Bone marrow (tissue), 2 donors: ENCODE measurements around the gene WTIP.
"Not testable (repeated sequence)": the region's sequence is repeated elsewhere in the genome, so short reads cannot be mapped to it uniquely, and the experiment has no call there.

Experiments
- DNase-seq, 2 donors: peaks; one replicate each; lab custom pipeline; 2025; lab: John Stamatoyannopoulos, UW

WTIP gene

GRCh38 chr19:34480971-34481841, at the start of gene WTIP:
Gene WTIP (plus strand): TSS chr19:34481758. CDS start chr19:34481975, 217 bp downstream.
- DNase-seq, result no peak

- DNase-seq, result no peak
Measured at GRCh38 chr19:34432797-34433196, 48.8 kb upstream of the WTIP start.

- DNase-seq, result no peak
Measured at GRCh38 chr19:34436716-34437115, 44.8 kb upstream of the WTIP start.

GRCh38 chr19:34448191-34448590, 33.4 kb upstream of the WTIP start:
- DNase-seq, result no peak

- no peak for DNase-seq
Measured at GRCh38 chr19:34452723-34453122, 28.8 kb upstream of the WTIP start.

- no peak for DNase-seq
Measured at GRCh38 chr19:34454091-34454490, 27.5 kb upstream of the WTIP start.

GRCh38 chr19:34454685-34455084, 26.9 kb upstream of the WTIP start:
- no peak for DNase-seq

GRCh38 chr19:34455783-34456480, 25.6 kb upstream of the WTIP start:
- DNase-seq, result not testable (repeated sequence)

GRCh38 chr19:34457446-34457845, 24.1 kb upstream of the WTIP start:
- DNase-seq, result no peak

- no peak for DNase-seq
Measured at GRCh38 chr19:34458677-34459076, 22.9 kb upstream of the WTIP start.

GRCh38 chr19:34459614-34460013, 21.9 kb upstream of the WTIP start:
- no peak for DNase-seq

- no peak for DNase-seq
Measured at GRCh38 chr19:34461375-34462100, 20.0 kb upstream of the WTIP start.

GRCh38 chr19:34464785-34465184, 16.8 kb upstream of the WTIP start:
- not testable (repeated sequence) for DNase-seq

GRCh38 chr19:34468409-34468808, 13.1 kb upstream of the WTIP start:
- no peak for DNase-seq

GRCh38 chr19:34469026-34469425, 12.5 kb upstream of the WTIP start:
- not testable (repeated sequence) for DNase-seq

GRCh38 chr19:34471906-34472700, 9.5 kb upstream of the WTIP start:
- no peak for DNase-seq

- no peak for DNase-seq
Measured at GRCh38 chr19:34474233-34474989, 7.1 kb upstream of the WTIP start.

GRCh38 chr19:34475026-34475974, 6.3 kb upstream of the WTIP start:
- DNase-seq, result peak; percentile 9 to 19

GRCh38 chr19:34475975-34476594, 5.5 kb upstream of the WTIP start:
- DNase-seq, result no peak
